Prostate gland (tissue), 2 donors: ENCODE data around the gene ANTKMT. TPM values are rescaled to one million over a fixed set of nuclear protein-coding genes. Genes with fewer than 3 reads are reported as not detected.
A peak's percentile ranks its signal among the peaks of the same experiment; 100 is the strongest.
"Not testable (repeated sequence)": the region's sequence is repeated elsewhere in the genome, so short reads cannot be mapped to it uniquely, and the experiment has no call there.

Experiments
- DNase-seq: peaks from one replicate; pipeline ENCODE4 v3.0.0-alpha.2; 2019; ENCODE audit warnings: low spot score
- H3K27ac ChIP-seq, 2 donors: fragments of 200-600 bp; sonication (generic); 2 replicates each; pipeline ENCODE4 v1.5.1; 2017 to 2019
- H3K27me3 ChIP-seq: fragments of 200-600 bp; sonication (generic); replicated peaks from 2 replicates; pipeline ENCODE4 v1.5.1; 2019; ENCODE audit not compliant: insufficient read depth
- H3K36me3 ChIP-seq, 2 donors: fragments of 200-600 bp; sonication (generic); 1 replicate in 1 of 2; 2 replicates in 1 of 2; pipeline versions ENCODE4 v1.5.1 to v1.8.1; 2017 to 2019
- H3K4me1 ChIP-seq: fragments of 200-600 bp; sonication (generic); replicated peaks from 2 replicates; pipeline ENCODE4 v1.5.1; 2019
- H3K4me3 ChIP-seq, 2 donors: fragments of 200-600 bp; sonication (generic); 2 replicates each; pipeline ENCODE4 v1.5.1; 2017 to 2019
- H3K9me3 ChIP-seq: fragments of 200-600 bp; sonication (generic); 2 replicates; pipeline ENCODE4 v1.5.1; 2017
- CTCF ChIP-seq, 4 experiments: fragments of 200-600 bp in 2 of 4; fragments of 450-650 bp in 2 of 4; sonication (generic) in 2 of 4; IDR thresholded peaks; 1 replicate in 3 of 4; 2 replicates in 1 of 4; pipeline ENCODE4 v1.5.1; 2016 to 2019; ENCODE audit warnings: antibody characterized with exemption in 4 of 4, mild to moderate bottlenecking in 2 of 4, moderate library complexity in 2 of 4
- POLR2A ChIP-seq: fragments of 450-650 bp; IDR thresholded peaks from one replicate; pipeline ENCODE4 v1.6.1; 2016; ENCODE audit warnings: antibody characterized with exemption, mild to moderate bottlenecking
- POLR2AphosphoS5 ChIP-seq: sonication (generic); formaldehyde crosslinking; IDR thresholded peaks from one replicate; pipeline ENCODE4 v1.6.1; 2017; ENCODE audit warnings: antibody characterized with exemption
- WGBS: methylation state at CpG from one replicate; pipeline ENCODE4 v1.1.5; 2018; 5-methylcytosine and 5-hydroxymethylcytosine counted together
- intact Hi-C: fragments of 100-400 bp; cut with DNase I; formaldehyde crosslinking; loops from one replicate; pipeline ENCODE4 v1.14.2; 2022
- total RNA-seq, 2 donors: library from RNA; depleted of rRNA; stranded (reverse); fragments of >200 nt; gene quantifications; one replicate each; pipeline ENCODE4 v1.1.0, GENCODE V29; 2016

ANTKMT gene
- total RNA-seq, 2 donors from 2014 or later = 55.3 to 73.1 TPM

- peaks cover 9% of the 10 kb centered on the region for H3K27me3 ChIP-seq
- TF ChIP-seq CTCF (IDR thresholded peaks at IDR 0.05) (no peak), POLR2A (no peak)
- no peaks in the 10 kb centered on the region for H3K36me3 ChIP-seq
- H3K27ac ChIP-seq = peak overlapping the region in 1 of 2 donors; percentile 64
- WGBS = 85% methylated on average over 24 of the region's 26 CpGs
- intact Hi-C loops = no loop called here
- peaks cover 17% of the 10 kb centered on the region for H3K4me1 ChIP-seq
- peak overlapping the region; percentile 70 to 74 for H3K4me3 ChIP-seq
- no peaks in the 10 kb centered on the region for H3K9me3 ChIP-seq
- no peak for DNase-seq
Measured at GRCh38 chr16:689175-689897, 31.6 kb upstream of the ANTKMT start.

- peaks cover 11% of the 10 kb centered on the region for H3K4me1 ChIP-seq
Measured at GRCh38 chr16:691242-691641, 29.7 kb upstream of the ANTKMT start.

GRCh38 chr16:692356-693108 is 28.4 kb upstream of the ANTKMT start:
- TF ChIP-seq POLR2A = no peak
- no peak for TF ChIP-seq POLR2AphosphoS5
- TF ChIP-seq CTCF (IDR thresholded peaks at IDR 0.05) = no peak
- no peak overlapping the region for H3K27ac ChIP-seq
- H3K36me3 ChIP-seq = no peaks in the 10 kb centered on the region
- intact Hi-C loops = no loop called here
- H3K9me3 ChIP-seq = no peaks in the 10 kb centered on the region
- WGBS = 67% methylated on average over 10 of the region's 10 CpGs
- H3K4me3 ChIP-seq = no peak overlapping the region
- H3K27me3 ChIP-seq = peaks cover 23% of the 10 kb centered on the region
- DNase-seq = no peak
- H3K4me1 ChIP-seq = peaks cover 11% of the 10 kb centered on the region

More at GRCh38 chr16:691242-691641, 29.7 kb upstream of the ANTKMT start:
- H3K27ac ChIP-seq, H3K36me3 ChIP-seq, intact Hi-C loops, H3K4me3 ChIP-seq, DNase-seq, H3K9me3 ChIP-seq: not testable (repeated sequence)
- 70% methylated on average over 16 of the region's 16 CpGs for WGBS
- peaks cover 21% of the 10 kb centered on the region for H3K27me3 ChIP-seq

- Histone ChIP-seq H3K4me3 (no peak overlapping the region), H3K36me3 (no peaks in the 10 kb centered on the region), H3K27ac (no peak overlapping the region), H3K4me1 (peaks cover 11% of the 10 kb centered on the region), H3K27me3 (peaks cover 23% of the 10 kb centered on the region), H3K9me3 (no peaks in the 10 kb centered on the region)
- no peak for DNase-seq
- intact Hi-C loops = no loop called here
- 45% methylated on average over 21 of the region's 22 CpGs for WGBS
- TF ChIP-seq POLR2AphosphoS5 (no peak), POLR2A (no peak), CTCF (IDR thresholded peaks at IDR 0.05) (no peak)
Measured at GRCh38 chr16:693364-693763, 27.6 kb upstream of the ANTKMT start.

DNA sequence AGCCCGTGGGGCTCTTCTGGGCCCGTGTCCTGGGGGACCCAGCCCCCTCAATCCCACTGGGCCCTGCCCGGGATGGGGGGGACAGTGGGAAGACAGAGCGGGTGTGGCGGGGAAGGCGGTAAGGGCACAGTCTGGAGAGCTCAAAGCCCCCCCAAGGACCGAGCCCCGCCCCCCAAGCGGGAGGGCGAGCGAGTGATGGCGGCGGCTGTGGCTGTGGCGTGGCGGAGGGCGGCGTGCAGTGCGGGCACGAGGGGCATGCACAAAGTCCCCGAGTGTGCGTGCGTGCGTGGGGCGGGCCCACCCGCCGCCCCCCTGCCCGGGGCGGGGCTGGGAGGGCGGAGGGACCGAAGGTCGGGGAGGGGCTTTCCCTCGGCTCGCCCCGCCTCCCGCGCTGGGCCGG is 27.2 kb upstream of the ANTKMT start:
- DNase-seq = no peak
- 7% methylated on average over 37 of the region's 37 CpGs for WGBS
- Histone ChIP-seq H3K4me3 (no peak overlapping the region), H3K27me3 (peaks cover 23% of the 10 kb centered on the region), H3K9me3 (no peaks in the 10 kb centered on the region), H3K4me1 (peaks cover 11% of the 10 kb centered on the region), H3K27ac (no peak overlapping the region), H3K36me3 (no peaks in the 10 kb centered on the region)
- TF ChIP-seq POLR2A = no peak
- TF ChIP-seq POLR2AphosphoS5 = no peak
- no peak for TF ChIP-seq CTCF (IDR thresholded peaks at IDR 0.05)
- intact Hi-C loops = no loop called here
